Astrocyte (in vitro differentiated cells and primary cell): Measurements from ENCODE around the gene SUPV3L1. TPM values are rescaled to one million over a fixed set of nuclear protein-coding genes. Genes with fewer than 3 reads are reported as not detected.

Experiments
- DNase-seq: peaks from one replicate; pipeline ENCODE4 v3.0.0-alpha.2; 2010; ENCODE audit warnings: low read depth
- FAIRE-seq: peaks from 2 replicates; lab custom pipeline; 2011; peaks lifted over from hg19 to GRCh38; lab: Jason Lieb, UNC
- H2AFZ ChIP-seq: 2 replicates; pipeline ENCODE4 v1.6.0; 2012; ENCODE audit warnings: low read depth, low read length, inconsistent platforms
- H3K27ac ChIP-seq: 2 replicates; pipeline ENCODE4 v1.5.1; 2011; ENCODE audit warnings: low read depth, low read length, inconsistent platforms
- H3K27me3 ChIP-seq: 2 replicates; pipeline ENCODE4 v1.6.0; 2011; ENCODE audit warnings: low read length, inconsistent platforms; ENCODE audit not compliant: insufficient read depth
- H3K36me3 ChIP-seq: 2 replicates; pipeline ENCODE4 v1.5.1; 2011; ENCODE audit warnings: low read length, inconsistent platforms; ENCODE audit not compliant: insufficient read depth
- H3K4me1 ChIP-seq: 2 replicates; pipeline ENCODE4 v1.5.1; 2011; ENCODE audit warnings: low read length, inconsistent platforms; ENCODE audit not compliant: insufficient read depth
- H3K4me2 ChIP-seq: 2 replicates; pipeline ENCODE4 v1.6.0; 2012; ENCODE audit warnings: low read length, inconsistent platforms
- H3K4me3 ChIP-seq: 2 replicates; pipeline ENCODE4 v1.5.1; 2011; ENCODE audit warnings: low read depth, mild to moderate bottlenecking, low read length, inconsistent platforms; ENCODE audit not compliant: insufficient read depth
- H3K79me2 ChIP-seq: 2 replicates; pipeline ENCODE4 v1.6.0; 2012; ENCODE audit warnings: mild to moderate bottlenecking, low read length, inconsistent platforms; ENCODE audit not compliant: insufficient read depth
- H3K9ac ChIP-seq: 2 replicates; pipeline ENCODE4 v1.6.0; 2012; ENCODE audit warnings: mild to moderate bottlenecking, low read length, inconsistent platforms
- H3K9me3 ChIP-seq: 2 replicates; pipeline ENCODE4 v1.5.1; 2012; ENCODE audit warnings: low read depth, mild to moderate bottlenecking, low read length, inconsistent platforms; ENCODE audit not compliant: insufficient read depth
- H4K20me1 ChIP-seq: 2 replicates; pipeline ENCODE4 v1.6.0; 2012; ENCODE audit warnings: low read length, inconsistent platforms; ENCODE audit not compliant: insufficient read depth
- H3K27ac Mint-ChIP-seq: one replicate; pipeline ENCODE4 v1.8.0; 2021; ENCODE audit warnings: mild to moderate bottlenecking, mixed read lengths; ENCODE audit not compliant: unreplicated experiment
- H3K27me3 Mint-ChIP-seq: one replicate; pipeline ENCODE4 v1.8.0; 2021; ENCODE audit warnings: low read depth, mixed read lengths; ENCODE audit not compliant: unreplicated experiment
- H3K36me3 Mint-ChIP-seq: one replicate; pipeline ENCODE4 v1.8.0; 2021; ENCODE audit warnings: low read depth, mixed read lengths; ENCODE audit not compliant: unreplicated experiment
- H3K4me1 Mint-ChIP-seq: one replicate; pipeline ENCODE4 v1.8.0; 2021; ENCODE audit warnings: low read depth, mixed read lengths; ENCODE audit not compliant: unreplicated experiment
- H3K4me3 Mint-ChIP-seq: one replicate; pipeline ENCODE4 v1.8.0; 2021; ENCODE audit warnings: mild to moderate bottlenecking, moderate library complexity, mixed read lengths; ENCODE audit not compliant: unreplicated experiment
- H3K9me3 Mint-ChIP-seq: one replicate; pipeline ENCODE4 v1.8.0; 2021; ENCODE audit warnings: mild to moderate bottlenecking, mixed read lengths; ENCODE audit not compliant: unreplicated experiment
- CTCF ChIP-seq: IDR thresholded peaks from 2 replicates; pipeline ENCODE4 v1.5.1; 2011; ENCODE audit warnings: low read depth, mild to moderate bottlenecking, inconsistent platforms, low read length, moderate library complexity; ENCODE audit not compliant: insufficient read depth
- EZH2 ChIP-seq: IDR thresholded peaks from 2 replicates; pipeline ENCODE4 v1.6.1; 2012; ENCODE audit warnings: mild to moderate bottlenecking, low read length, inconsistent platforms; ENCODE audit not compliant: insufficient read depth
- total RNA-seq: library from RNA; stranded (reverse); gene quantifications from 2 replicates; pipeline ENCODE4 v1.2.1, GENCODE V29; 2021

The SUPV3L1 gene
- total RNA-seq, 1 donor from 2014 or later: 34.4 TPM

GRCh38 chr10:69224862-69225657 is 45.0 kb downstream of the SUPV3L1 start:
- Mint-ChIP-seq H3K4me1 (peaks cover 12% of the 10 kb centered on the region), H3K4me3 (no peak overlapping the region), H3K36me3 (no peaks in the 10 kb centered on the region), H3K9me3 (no peaks in the 10 kb centered on the region), H3K27me3 (peaks cover 3% of the 10 kb centered on the region), H3K27ac (no peak overlapping the region)
- H3K27ac ChIP-seq: no peak overlapping the region
- no peak overlapping the region for H2AFZ ChIP-seq
- H3K4me3 ChIP-seq: no peak overlapping the region
- H3K4me2 ChIP-seq: no peak overlapping the region
- FAIRE-seq (no peak), DNase-seq (no peak)
- H3K79me2 ChIP-seq: no peaks in the 10 kb centered on the region
- peaks cover 5% of the 10 kb centered on the region for H3K4me1 ChIP-seq
- no peaks in the 10 kb centered on the region for H3K36me3 ChIP-seq
- H4K20me1 ChIP-seq: no peaks in the 10 kb centered on the region
- H3K27me3 ChIP-seq: no peaks in the 10 kb centered on the region
- TF ChIP-seq CTCF (no peak), EZH2 (no peak)
- H3K9me3 ChIP-seq: no peaks in the 10 kb centered on the region
- H3K9ac ChIP-seq: no peak overlapping the region

GRCh38 chr10:69225681-69226080 is 45.6 kb downstream of the SUPV3L1 start:
- no peak overlapping the region for H3K9ac ChIP-seq
- H3K27me3 ChIP-seq: no peaks in the 10 kb centered on the region
- no peaks in the 10 kb centered on the region for H4K20me1 ChIP-seq
- H3K4me1 Mint-ChIP-seq: peaks cover 12% of the 10 kb centered on the region
- H3K79me2 ChIP-seq: no peaks in the 10 kb centered on the region
- H3K36me3 Mint-ChIP-seq: no peaks in the 10 kb centered on the region
- H3K27me3 Mint-ChIP-seq: peaks cover 3% of the 10 kb centered on the region
- no peak overlapping the region for H3K4me3 ChIP-seq
- H3K4me3 Mint-ChIP-seq: no peak overlapping the region
- H3K36me3 ChIP-seq: no peaks in the 10 kb centered on the region
- H3K4me2 ChIP-seq: no peak overlapping the region
- H3K9me3 ChIP-seq: no peaks in the 10 kb centered on the region
- no peak overlapping the region for H3K27ac Mint-ChIP-seq
- DNase-seq: no peak
- no peak overlapping the region for H3K27ac ChIP-seq
- FAIRE-seq: no peak
- no peaks in the 10 kb centered on the region for H3K9me3 Mint-ChIP-seq
- peaks cover 5% of the 10 kb centered on the region for H3K4me1 ChIP-seq
- H2AFZ ChIP-seq: no peak overlapping the region
- TF ChIP-seq CTCF: no peak
- no peak for TF ChIP-seq EZH2

GRCh38 chr10:69226919-69227450 is 47.0 kb downstream of the SUPV3L1 start:
- H2AFZ ChIP-seq: no peak overlapping the region
- no peak overlapping the region for H3K27ac ChIP-seq
- no peaks in the 10 kb centered on the region for H3K9me3 ChIP-seq
- no peak overlapping the region for H3K4me3 Mint-ChIP-seq
- H3K4me1 Mint-ChIP-seq: peaks cover 11% of the 10 kb centered on the region
- no peak overlapping the region for H3K4me2 ChIP-seq
- no peaks in the 10 kb centered on the region for H3K79me2 ChIP-seq
- H3K9me3 Mint-ChIP-seq: no peaks in the 10 kb centered on the region
- peaks cover 3% of the 10 kb centered on the region for H3K27me3 Mint-ChIP-seq
- DNase-seq (no peak), FAIRE-seq (no peak)
- H4K20me1 ChIP-seq: no peaks in the 10 kb centered on the region
- no peaks in the 10 kb centered on the region for H3K36me3 Mint-ChIP-seq
- no peak overlapping the region for H3K4me3 ChIP-seq
- no peak for TF ChIP-seq CTCF
- no peak for TF ChIP-seq EZH2
- H3K9ac ChIP-seq: no peak overlapping the region
- H3K27me3 ChIP-seq: no peaks in the 10 kb centered on the region
- H3K27ac Mint-ChIP-seq: no peak overlapping the region
- peaks cover 6% of the 10 kb centered on the region for H3K4me1 ChIP-seq
- H3K36me3 ChIP-seq: no peaks in the 10 kb centered on the region
